Mesothelial cell of epicardium (in vitro differentiated cells): ENCODE data around the gene DMRTC1B. TPM values are rescaled to one million over a fixed set of nuclear protein-coding genes. Genes with fewer than 3 reads are reported as not detected.
"Not testable (repeated sequence)": the region's sequence is repeated elsewhere in the genome, so short reads cannot be mapped to it uniquely, and the experiment has no call there.

Source experiments
- DNase-seq, 2 experiments: peaks; one replicate each; pipeline ENCODE4 v3.0.0; 2021; ENCODE audit warnings: low spot score in 2 of 2; ENCODE audit not compliant: unreplicated experiment in 2 of 2
- H3K27ac Mint-ChIP-seq: 2 replicates; pipeline ENCODE4 v1.8.0; 2021; ENCODE audit warnings: mixed read lengths
- H3K27me3 Mint-ChIP-seq: 2 replicates; pipeline ENCODE4 v1.8.0; 2021; ENCODE audit warnings: low read depth, mixed read lengths
- H3K36me3 Mint-ChIP-seq: 2 replicates; pipeline ENCODE4 v1.8.0; 2021; ENCODE audit warnings: mixed read lengths
- H3K4me1 Mint-ChIP-seq: 2 replicates; pipeline ENCODE4 v1.8.0; 2021; ENCODE audit warnings: mixed read lengths
- H3K4me3 Mint-ChIP-seq: 2 replicates; pipeline ENCODE4 v1.8.0; 2021; ENCODE audit warnings: mild to moderate bottlenecking, moderate library complexity, mixed read lengths
- H3K9me3 Mint-ChIP-seq: 2 replicates; pipeline ENCODE4 v1.8.0; 2021; ENCODE audit warnings: mixed read lengths
- total RNA-seq: library from RNA; stranded (reverse); gene quantifications from 3 replicates; pipeline ENCODE4 v1.2.1, GENCODE V29; 2021

DMRTC1B gene
- total RNA-seq, 1 donor from 2014 or later, result 6.1 TPM

DNA sequence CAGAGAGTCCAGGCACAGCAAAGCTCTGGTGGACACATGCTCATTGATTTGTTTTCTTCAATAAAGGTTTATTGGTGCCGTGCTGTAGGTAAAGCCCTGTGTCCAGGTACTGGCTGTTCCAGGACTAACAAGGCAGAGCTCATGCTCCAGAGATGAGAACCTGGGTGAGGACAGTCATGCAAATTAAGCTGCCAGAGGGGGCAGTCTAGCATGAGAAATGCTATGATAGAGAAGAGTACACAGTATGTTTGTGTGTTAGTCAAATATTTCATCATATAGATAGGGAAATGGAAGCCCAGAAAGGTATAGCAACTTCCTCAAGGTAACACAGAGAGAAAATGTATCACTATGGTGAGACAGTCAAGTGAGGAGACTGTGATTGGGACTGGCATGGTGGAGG, 11.5 kb downstream of the DMRTC1B start:
- H3K27ac Mint-ChIP-seq, H3K27me3 Mint-ChIP-seq, H3K4me1 Mint-ChIP-seq, DNase-seq, H3K9me3 Mint-ChIP-seq, H3K36me3 Mint-ChIP-seq, H3K4me3 Mint-ChIP-seq: not testable (repeated sequence)

DNA sequence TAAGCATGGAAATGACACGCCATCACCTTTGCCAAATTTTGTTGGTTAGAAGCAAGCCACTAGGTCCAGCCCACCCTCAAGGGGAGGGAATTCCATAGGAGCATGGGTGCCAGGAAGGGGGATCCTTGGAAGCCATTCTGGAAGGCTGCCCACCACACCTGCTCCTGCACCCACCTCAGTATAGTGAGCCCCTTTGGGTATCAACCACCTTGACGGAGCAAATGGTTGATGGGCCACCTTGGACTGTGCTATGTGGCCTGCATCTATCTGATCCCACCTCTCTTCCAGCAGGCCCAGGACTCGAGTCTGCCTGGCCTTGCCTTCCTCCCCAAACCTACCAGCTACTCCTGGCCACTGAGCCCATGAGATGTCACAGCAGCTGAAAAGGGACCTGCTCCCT, 13.7 kb downstream of the DMRTC1B start:
- H3K4me3 Mint-ChIP-seq, H3K27ac Mint-ChIP-seq, DNase-seq, H3K4me1 Mint-ChIP-seq, H3K9me3 Mint-ChIP-seq, H3K36me3 Mint-ChIP-seq, H3K27me3 Mint-ChIP-seq: not testable (repeated sequence)

DNA sequence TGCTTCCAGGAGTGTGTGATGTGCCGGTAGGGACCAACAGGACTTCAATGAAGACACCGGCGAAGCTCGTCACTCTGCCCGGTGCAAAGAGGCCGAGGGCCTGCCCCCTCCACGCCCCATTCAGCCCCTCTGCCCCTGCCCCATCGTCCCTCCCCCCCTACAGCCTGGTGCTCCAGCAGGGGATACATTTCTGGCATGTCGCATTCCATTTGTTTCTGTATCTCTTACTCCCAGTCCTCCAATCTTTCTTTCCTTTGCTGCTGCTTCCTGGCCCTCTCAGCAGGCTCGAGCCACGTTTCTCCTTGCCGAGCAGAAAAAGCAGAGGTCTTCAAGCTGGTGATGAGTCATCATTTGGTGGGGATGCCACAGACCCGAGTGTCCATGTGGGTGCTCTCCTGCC, 31.4 kb downstream of the DMRTC1B start, which contains the start of gene FAM236D:
TSS of gene FAM236D (minus strand) at position 101 of the 400 bp plus-strand sequence. CDS start at position 1, 100 bp downstream.
- not testable (repeated sequence) for H3K9me3 Mint-ChIP-seq, H3K4me3 Mint-ChIP-seq, DNase-seq, H3K27ac Mint-ChIP-seq, H3K4me1 Mint-ChIP-seq, H3K36me3 Mint-ChIP-seq, H3K27me3 Mint-ChIP-seq

DNA sequence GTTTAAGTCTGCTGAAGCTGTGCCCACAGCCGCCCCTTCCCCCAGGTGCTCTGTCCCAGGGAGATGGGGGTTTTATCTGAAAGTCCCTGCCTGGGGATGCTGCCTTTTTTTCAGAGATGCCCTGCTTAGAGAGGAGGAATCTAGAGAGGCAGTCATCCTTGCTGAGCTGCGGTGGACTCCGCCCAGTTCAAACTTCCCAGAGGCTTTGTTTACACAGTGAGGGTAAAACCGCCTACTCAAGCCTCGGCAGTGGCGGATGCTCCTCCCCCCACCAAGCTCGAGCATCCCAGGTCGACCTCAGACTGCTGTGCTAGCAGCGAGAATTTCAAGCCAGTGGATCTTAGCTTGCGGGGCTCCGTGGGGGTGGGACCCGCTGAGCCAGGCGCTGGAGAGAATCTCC, 54.0 kb downstream of the DMRTC1B start:
- not testable (repeated sequence) for H3K27me3 Mint-ChIP-seq, H3K27ac Mint-ChIP-seq, DNase-seq, H3K4me1 Mint-ChIP-seq, H3K9me3 Mint-ChIP-seq, H3K4me3 Mint-ChIP-seq, H3K36me3 Mint-ChIP-seq

DNA sequence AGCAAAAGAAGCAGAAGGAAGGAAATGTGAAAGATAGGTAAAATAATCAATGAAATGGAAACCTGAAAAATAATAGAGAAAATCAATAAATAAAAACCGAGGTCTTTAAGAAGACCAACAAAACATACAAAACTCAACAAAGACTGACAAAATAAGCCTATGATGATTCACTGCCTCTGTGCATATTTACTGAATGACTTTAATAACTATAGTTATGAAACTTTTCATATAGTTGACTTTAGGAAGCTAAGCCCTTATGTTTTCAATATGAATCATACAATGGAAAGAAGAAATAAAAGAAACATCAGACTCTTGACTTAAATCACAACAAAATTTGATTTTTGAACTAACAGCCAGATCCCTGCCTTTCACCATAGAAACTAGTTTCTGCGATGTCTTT, 60.8 kb downstream of the DMRTC1B start:
- not testable (repeated sequence) for H3K4me1 Mint-ChIP-seq, H3K36me3 Mint-ChIP-seq, H3K27ac Mint-ChIP-seq, H3K27me3 Mint-ChIP-seq, H3K4me3 Mint-ChIP-seq, H3K9me3 Mint-ChIP-seq, DNase-seq

DNA sequence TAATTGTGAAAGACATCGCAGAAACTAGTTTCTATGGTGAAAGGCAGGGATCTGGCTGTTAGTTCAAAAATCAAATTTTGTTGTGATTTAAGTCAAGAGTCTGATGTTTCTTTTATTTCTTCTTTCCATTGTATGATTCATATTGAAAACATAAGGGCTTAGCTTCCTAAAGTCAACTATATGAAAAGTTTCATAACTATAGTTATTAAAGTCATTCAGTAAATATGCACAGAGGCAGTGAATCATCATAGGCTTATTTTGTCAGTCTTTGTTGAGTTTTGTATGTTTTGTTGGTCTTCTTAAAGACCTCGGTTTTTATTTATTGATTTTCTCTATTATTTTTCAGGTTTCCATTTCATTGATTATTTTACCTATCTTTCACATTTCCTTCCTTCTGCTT, 106.2 kb downstream of the DMRTC1B start:
- DNase-seq, H3K27me3 Mint-ChIP-seq, H3K9me3 Mint-ChIP-seq, H3K4me1 Mint-ChIP-seq, H3K27ac Mint-ChIP-seq, H3K36me3 Mint-ChIP-seq, H3K4me3 Mint-ChIP-seq: not testable (repeated sequence)

DNA sequence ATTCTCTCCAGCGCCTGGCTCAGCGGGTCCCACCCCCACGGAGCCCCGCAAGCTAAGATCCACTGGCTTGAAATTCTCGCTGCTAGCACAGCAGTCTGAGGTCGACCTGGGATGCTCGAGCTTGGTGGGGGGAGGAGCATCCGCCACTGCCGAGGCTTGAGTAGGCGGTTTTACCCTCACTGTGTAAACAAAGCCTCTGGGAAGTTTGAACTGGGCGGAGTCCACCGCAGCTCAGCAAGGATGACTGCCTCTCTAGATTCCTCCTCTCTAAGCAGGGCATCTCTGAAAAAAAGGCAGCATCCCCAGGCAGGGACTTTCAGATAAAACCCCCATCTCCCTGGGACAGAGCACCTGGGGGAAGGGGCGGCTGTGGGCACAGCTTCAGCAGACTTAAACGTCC, 113.0 kb downstream of the DMRTC1B start:
- H3K27ac Mint-ChIP-seq, DNase-seq, H3K27me3 Mint-ChIP-seq, H3K9me3 Mint-ChIP-seq, H3K4me3 Mint-ChIP-seq, H3K36me3 Mint-ChIP-seq, H3K4me1 Mint-ChIP-seq: not testable (repeated sequence)

Other genes with a start within 250 kb of the DMRTC1B start
- 41.1 to 50.0 TPM (median 45.2 TPM) in 3 replicates for gene HDAC8, start 204.0 kb upstream of the DMRTC1B start, total RNA-seq
- gene PHKA1, start 62.6 kb upstream of the DMRTC1B start, total RNA-seq, result 12.9 to 13.6 TPM (median 13.0 TPM) in 3 replicates
- not detected in 3 replicates for gene FAM236B, start 5.8 kb downstream of the DMRTC1B start, total RNA-seq
- not detected in 3 replicates for gene FAM236D, start 31.3 kb downstream of the DMRTC1B start, total RNA-seq
- gene FAM236C, start 135.7 kb downstream of the DMRTC1B start, total RNA-seq, result not detected in 3 replicates
- gene FAM236A, start 161.3 kb downstream of the DMRTC1B start, total RNA-seq, result not detected in 3 replicates
- 0.65 to 2.1 TPM (median 0.88 TPM) in 3 replicates for gene DMRTC1, start 166.9 kb downstream of the DMRTC1B start, total RNA-seq
- not detected in 3 replicates for gene PABPC1L2B, start 226.0 kb downstream of the DMRTC1B start, total RNA-seq